ENCODE results near the gene ZNF26.
"Not testable (repeated sequence)": the region's sequence is repeated elsewhere in the genome, so short reads cannot be mapped to it uniquely, and the experiment has no call there.

GRCh38 chr12:132963947-132964346 lies 22.2 kb upstream of the ZNF26 start:
- TF ChIP-seq CTCF (conservative IDR thresholded peaks at IDR 0.05; ENCODE audit: low read depth, low read length), result peak; percentile 34
- not testable (repeated sequence) for TF ChIP-seq EZH2 (IDR thresholded peaks at IDR 0.05; ENCODE audit: borderline replicate concordance, low read depth, low read length, poor library complexity, severe bottlenecking)

All from A673 (cell line).